SK-N-SH (cell line): ENCODE measurements around the gene BMPR1A. TPM values are rescaled to one million over a fixed set of nuclear protein-coding genes. Genes with fewer than 3 reads are reported as not detected.

ENCODE experiments used
- CTCF ChIA-PET: fragments of 300-600, 350-600 bp; formaldehyde crosslinking; extraction: SDS; loops from one replicate; lab custom pipeline; 2021; lab: Yijun Ruan, JAX
- POLR2A ChIA-PET: fragments of 350-600 bp; sonication (Branson Sonifier 250); formaldehyde crosslinking; extraction: SDS; loops from one replicate; lab custom pipeline; 2020; ENCODE audit warnings: antibody characterized with exemption, inconsistent platforms; lab: Yijun Ruan, JAX
- DNase-seq: peaks from one replicate; pipeline ENCODE4 v3.0.0; 2012
- H2AFZ ChIP-seq: fragments of 200-600 bp; sonication (generic); 2 replicates; pipeline ENCODE4 v1.8.1; 2016; ENCODE audit warnings: antibody characterized with exemption, mild to moderate bottlenecking, low read depth
- H3F3A ChIP-seq: fragments of 200-600 bp; sonication (generic); replicated peaks from 2 replicates; pipeline ENCODE3; 2016; ENCODE audit warnings: antibody characterized with exemption, mild to moderate bottlenecking; ENCODE audit not compliant: insufficient read depth
- H3K27ac ChIP-seq, 2 experiments: fragments of 200-500 bp in 1 of 2; fragments of 200-600 bp in 1 of 2; sonication (Bioruptor generic) in 1 of 2; sonication (generic), shearing (Covaris generic) in 1 of 2; 2 replicates each; pipeline versions ENCODE4 v1.5.1 to v1.6.1; 2014 to 2016; ENCODE audit warnings: low read depth in 2 of 2, inconsistent platforms in 1 of 2, low read length in 1 of 2, mild to moderate bottlenecking in 1 of 2, mixed read lengths in 1 of 2
- H3K27me3 ChIP-seq: fragments of 200-600 bp; sonication (generic), shearing (Covaris generic); 2 replicates; pipeline ENCODE4 v1.6.1; 2016; ENCODE audit warnings: mixed run types; ENCODE audit not compliant: insufficient read depth
- H3K36me3 ChIP-seq, 2 experiments: fragments of 200-500 bp in 1 of 2; fragments of 200-600 bp in 1 of 2; sonication (Bioruptor generic) in 1 of 2; sonication (generic) in 1 of 2; replicated peaks in 1 of 2; 2 replicates each; pipeline versions ENCODE3 to v1.5.1; 2014 to 2016; ENCODE audit warnings: low read length in 1 of 2, mild to moderate bottlenecking in 1 of 2; ENCODE audit not compliant: insufficient read depth in 2 of 2, control insufficient read depth in 1 of 2
- H3K4me1 ChIP-seq, 2 experiments: fragments of 200-500 bp in 1 of 2; fragments of 200-600 bp in 1 of 2; sonication (Bioruptor generic) in 1 of 2; sonication (generic), shearing (Covaris generic) in 1 of 2; 2 replicates each; pipeline versions ENCODE4 v1.5.1 to v1.6.1; 2014 to 2016; ENCODE audit warnings: low read depth in 1 of 2, low read length in 1 of 2, mixed run types in 1 of 2; ENCODE audit not compliant: insufficient read depth in 2 of 2, control insufficient read depth in 1 of 2
- H3K4me2 ChIP-seq: fragments of 200-600 bp; sonication (generic), shearing (Covaris generic); 2 replicates; pipeline ENCODE4 v1.6.1; 2017; ENCODE audit warnings: mixed run types
- H3K4me3 ChIP-seq, 2 experiments: fragments of 200-500 bp in 1 of 2; fragments of 200-600 bp in 1 of 2; sonication (Bioruptor generic) in 1 of 2; sonication (generic), shearing (Covaris generic) in 1 of 2; 2 replicates each; pipeline versions ENCODE4 v1.5.1 to v1.8.1; 2014 to 2016; ENCODE audit warnings: low read depth in 2 of 2, inconsistent platforms in 1 of 2, low read length in 1 of 2, mild to moderate bottlenecking in 1 of 2, mixed read lengths in 1 of 2, moderate library complexity in 1 of 2
- H3K79me2 ChIP-seq: fragments of 200-600 bp; sonication (generic); 2 replicates; pipeline ENCODE4 v1.8.1; 2017; ENCODE audit warnings: mild to moderate bottlenecking; ENCODE audit not compliant: insufficient read depth
- H3K9ac ChIP-seq: fragments of 200-600 bp; sonication (generic); 2 replicates; pipeline ENCODE4 v1.6.1; 2017; ENCODE audit warnings: mixed run types
- H3K9me2 ChIP-seq: fragments of 200-600 bp; sonication (generic); 2 replicates; pipeline ENCODE4 v1.6.1; 2017; ENCODE audit warnings: mixed run types
- H3K9me3 ChIP-seq: fragments of 200-600 bp; sonication (generic); 2 replicates; pipeline ENCODE4 v1.6.1; 2017; ENCODE audit warnings: mixed run types, mild to moderate bottlenecking, moderate library complexity
- H4K20me1 ChIP-seq: fragments of 200-600 bp; sonication (generic); 2 replicates; pipeline ENCODE4 v1.6.1; 2017; ENCODE audit warnings: mild to moderate bottlenecking, mixed run types; ENCODE audit not compliant: insufficient read depth
- CHD2 ChIP-seq: fragments of 150-350 bp; IDR thresholded peaks from 2 replicates; pipeline ENCODE4 v1.6.1; 2018; ENCODE audit warnings: low read length; ENCODE audit not compliant: partially characterized antibody
- ELF1 ChIP-seq: IDR thresholded peaks from 2 replicates; pipeline ENCODE4 v1.4.0; 2012
- EP300 ChIP-seq, 2 experiments: IDR thresholded peaks; 2 replicates each; pipeline versions ENCODE4 v1.4.0 to v1.6.1; 2012; ENCODE audit warnings: borderline replicate concordance in 1 of 2, low read depth in 1 of 2, low read length in 1 of 2
- MEF2A ChIP-seq: IDR thresholded peaks from 2 replicates; pipeline ENCODE4 v1.4.0; 2012; ENCODE audit warnings: low read depth, borderline replicate concordance
- MXI1 ChIP-seq: IDR thresholded peaks from 2 replicates; pipeline ENCODE4 v1.6.1; 2012; ENCODE audit warnings: mild to moderate bottlenecking, low read depth, low read length, improper control_type of control experiment
- NRF1 ChIP-seq: IDR thresholded peaks from 2 replicates; pipeline ENCODE4 v1.6.1; 2012; ENCODE audit warnings: low read depth, mild to moderate bottlenecking, low read length
- POLR2AphosphoS5 ChIP-seq: IDR thresholded peaks from 2 replicates; pipeline ENCODE4 v1.6.1; 2012; ENCODE audit warnings: low read depth, low read length
- RAD21 ChIP-seq: IDR thresholded peaks from 2 replicates; pipeline ENCODE4 v1.6.1; 2012; ENCODE audit warnings: mild to moderate bottlenecking, low read length
- RCOR1 ChIP-seq: fragments of 150-350 bp; IDR thresholded peaks from 2 replicates; pipeline ENCODE4 v1.6.1; 2017; ENCODE audit warnings: antibody characterized with exemption, low read length
- RXRA ChIP-seq: IDR thresholded peaks from 2 replicates; pipeline ENCODE4 v1.4.0; 2012; ENCODE audit warnings: low read depth, mild to moderate bottlenecking, borderline replicate concordance
- YY1 ChIP-seq: IDR thresholded peaks from 2 replicates; pipeline ENCODE4 v1.4.0; 2012; ENCODE audit warnings: low read depth, mild to moderate bottlenecking
- WGBS: methylation state at CpG from one replicate; pipeline ENCODE4 v1.1.6; 2017; ENCODE audit warnings: low lambda C conversion rate; 5-methylcytosine and 5-hydroxymethylcytosine counted together
- polyA plus RNA-seq, 3 experiments: library from polyadenylated mRNA; depleted of rRNA; stranded (reverse); fragments of >200 nt; gene quantifications; 2 replicates each; pipeline ENCODE4 v1.2.3, GENCODE V29; 2012
- TF ChIP-seq, protein P1 (sequence below): fragments of 200-600 bp; sonication (generic); IDR thresholded peaks from 2 replicates; pipeline ENCODE4 v1.6.1; 2017; ENCODE audit warnings: antibody characterized with exemption, mild to moderate bottlenecking, moderate library complexity
- TF ChIP-seq, protein P2 (sequence below): IDR thresholded peaks from 2 replicates; pipeline ENCODE4 v1.6.1; 2012; ENCODE audit warnings: mild to moderate bottlenecking, low read depth, low read length, moderate library complexity
- TF ChIP-seq, protein P3 (sequence below): fragments of 150-350 bp; IDR thresholded peaks from 2 replicates; pipeline ENCODE4 v1.6.1; 2016; ENCODE audit warnings: mild to moderate bottlenecking, low read depth, low read length
- TF ChIP-seq, protein P4 (sequence below): fragments of 150-350 bp; IDR thresholded peaks from 2 replicates; pipeline ENCODE4 v1.6.1; 2017; ENCODE audit warnings: antibody characterized with exemption, low read length, low read depth, borderline replicate concordance
- TF ChIP-seq, protein P5 (sequence below): IDR thresholded peaks from 2 replicates; pipeline ENCODE4 v1.4.0; 2012; ENCODE audit warnings: low read depth, borderline replicate concordance
- TF ChIP-seq, protein P6 (sequence below): IDR thresholded peaks from 2 replicates; pipeline ENCODE4 v1.4.0; 2012; ENCODE audit warnings: low read depth, borderline replicate concordance
- TF ChIP-seq, protein P7 (sequence below): IDR thresholded peaks from 2 replicates; pipeline ENCODE4; 2012

BMPR1A gene
- polyA plus RNA-seq, 1 of the 3 experiments (the other 2 are of a cell fraction), result 12.7 TPM

DNA sequence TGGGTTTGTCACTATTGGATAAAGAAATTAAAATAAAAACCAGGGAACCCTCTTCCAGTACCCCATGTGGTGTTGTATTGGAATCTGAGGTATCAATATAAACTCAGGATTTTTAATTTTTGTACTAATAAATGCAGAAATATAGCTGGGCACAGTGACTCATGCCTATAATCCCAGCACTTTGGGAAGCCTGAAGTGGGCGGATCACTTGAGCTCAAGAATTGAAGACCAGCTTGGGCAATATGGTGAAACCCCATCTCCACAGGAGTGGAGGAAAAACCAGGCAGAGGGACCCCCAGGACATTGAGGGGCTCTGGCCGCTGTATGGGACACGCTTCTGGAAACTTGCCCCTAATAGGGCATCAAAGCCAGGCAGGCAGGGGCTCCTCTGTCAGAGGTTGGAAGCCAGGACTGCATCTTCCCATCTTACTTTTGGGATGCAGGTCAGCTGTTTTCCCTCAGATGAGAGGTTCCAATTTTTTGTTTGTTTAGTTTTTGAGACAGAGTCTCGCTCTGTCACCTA is 222.9 kb downstream of the BMPR1A start:
- Histone ChIP-seq H2AFZ (no peak overlapping the region), H3K9me2 (no peaks in the 10 kb centered on the region), H4K20me1 (no peaks in the 10 kb centered on the region), H3K79me2 (no peaks in the 10 kb centered on the region), H3K9ac (no peak overlapping the region), H3K36me3 (no peaks in the 10 kb centered on the region), H3K9me3 (no peaks in the 10 kb centered on the region), H3K27me3 (no peaks in the 10 kb centered on the region), H3K4me3 (no peak overlapping the region), H3F3A (no peaks in the 10 kb centered on the region), H3K4me2 (no peak overlapping the region), H3K27ac (no peak overlapping the region), H3K4me1 (no peaks in the 10 kb centered on the region)
- WGBS, result 85% methylated on average over 2 of the region's 4 CpGs
- TF ChIP-seq EP300 (IDR thresholded peaks at IDR 0.05; ENCODE audit: borderline replicate concordance in 1 of 2, low read depth in 1 of 2, low read length in 1 of 2), result no peak
- TF ChIP-seq, protein P1, sequence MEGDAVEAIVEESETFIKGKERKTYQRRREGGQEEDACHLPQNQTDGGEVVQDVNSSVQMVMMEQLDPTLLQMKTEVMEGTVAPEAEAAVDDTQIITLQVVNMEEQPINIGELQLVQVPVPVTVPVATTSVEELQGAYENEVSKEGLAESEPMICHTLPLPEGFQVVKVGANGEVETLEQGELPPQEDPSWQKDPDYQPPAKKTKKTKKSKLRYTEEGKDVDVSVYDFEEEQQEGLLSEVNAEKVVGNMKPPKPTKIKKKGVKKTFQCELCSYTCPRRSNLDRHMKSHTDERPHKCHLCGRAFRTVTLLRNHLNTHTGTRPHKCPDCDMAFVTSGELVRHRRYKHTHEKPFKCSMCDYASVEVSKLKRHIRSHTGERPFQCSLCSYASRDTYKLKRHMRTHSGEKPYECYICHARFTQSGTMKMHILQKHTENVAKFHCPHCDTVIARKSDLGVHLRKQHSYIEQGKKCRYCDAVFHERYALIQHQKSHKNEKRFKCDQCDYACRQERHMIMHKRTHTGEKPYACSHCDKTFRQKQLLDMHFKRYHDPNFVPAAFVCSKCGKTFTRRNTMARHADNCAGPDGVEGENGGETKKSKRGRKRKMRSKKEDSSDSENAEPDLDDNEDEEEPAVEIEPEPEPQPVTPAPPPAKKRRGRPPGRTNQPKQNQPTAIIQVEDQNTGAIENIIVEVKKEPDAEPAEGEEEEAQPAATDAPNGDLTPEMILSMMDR, result no peak
- no peak for TF ChIP-seq ELF1
- no peak for TF ChIP-seq NRF1
- TF ChIP-seq, protein P2, sequence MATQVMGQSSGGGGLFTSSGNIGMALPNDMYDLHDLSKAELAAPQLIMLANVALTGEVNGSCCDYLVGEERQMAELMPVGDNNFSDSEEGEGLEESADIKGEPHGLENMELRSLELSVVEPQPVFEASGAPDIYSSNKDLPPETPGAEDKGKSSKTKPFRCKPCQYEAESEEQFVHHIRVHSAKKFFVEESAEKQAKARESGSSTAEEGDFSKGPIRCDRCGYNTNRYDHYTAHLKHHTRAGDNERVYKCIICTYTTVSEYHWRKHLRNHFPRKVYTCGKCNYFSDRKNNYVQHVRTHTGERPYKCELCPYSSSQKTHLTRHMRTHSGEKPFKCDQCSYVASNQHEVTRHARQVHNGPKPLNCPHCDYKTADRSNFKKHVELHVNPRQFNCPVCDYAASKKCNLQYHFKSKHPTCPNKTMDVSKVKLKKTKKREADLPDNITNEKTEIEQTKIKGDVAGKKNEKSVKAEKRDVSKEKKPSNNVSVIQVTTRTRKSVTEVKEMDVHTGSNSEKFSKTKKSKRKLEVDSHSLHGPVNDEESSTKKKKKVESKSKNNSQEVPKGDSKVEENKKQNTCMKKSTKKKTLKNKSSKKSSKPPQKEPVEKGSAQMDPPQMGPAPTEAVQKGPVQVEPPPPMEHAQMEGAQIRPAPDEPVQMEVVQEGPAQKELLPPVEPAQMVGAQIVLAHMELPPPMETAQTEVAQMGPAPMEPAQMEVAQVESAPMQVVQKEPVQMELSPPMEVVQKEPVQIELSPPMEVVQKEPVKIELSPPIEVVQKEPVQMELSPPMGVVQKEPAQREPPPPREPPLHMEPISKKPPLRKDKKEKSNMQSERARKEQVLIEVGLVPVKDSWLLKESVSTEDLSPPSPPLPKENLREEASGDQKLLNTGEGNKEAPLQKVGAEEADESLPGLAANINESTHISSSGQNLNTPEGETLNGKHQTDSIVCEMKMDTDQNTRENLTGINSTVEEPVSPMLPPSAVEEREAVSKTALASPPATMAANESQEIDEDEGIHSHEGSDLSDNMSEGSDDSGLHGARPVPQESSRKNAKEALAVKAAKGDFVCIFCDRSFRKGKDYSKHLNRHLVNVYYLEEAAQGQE, result no peak
- TF ChIP-seq, protein P3, sequence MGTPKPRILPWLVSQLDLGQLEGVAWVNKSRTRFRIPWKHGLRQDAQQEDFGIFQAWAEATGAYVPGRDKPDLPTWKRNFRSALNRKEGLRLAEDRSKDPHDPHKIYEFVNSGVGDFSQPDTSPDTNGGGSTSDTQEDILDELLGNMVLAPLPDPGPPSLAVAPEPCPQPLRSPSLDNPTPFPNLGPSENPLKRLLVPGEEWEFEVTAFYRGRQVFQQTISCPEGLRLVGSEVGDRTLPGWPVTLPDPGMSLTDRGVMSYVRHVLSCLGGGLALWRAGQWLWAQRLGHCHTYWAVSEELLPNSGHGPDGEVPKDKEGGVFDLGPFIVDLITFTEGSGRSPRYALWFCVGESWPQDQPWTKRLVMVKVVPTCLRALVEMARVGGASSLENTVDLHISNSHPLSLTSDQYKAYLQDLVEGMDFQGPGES, result no peak
- TF ChIP-seq MEF2A, result no peak
- TF ChIP-seq YY1, result no peak
- TF ChIP-seq POLR2AphosphoS5, result no peak
- TF ChIP-seq, protein P4, sequence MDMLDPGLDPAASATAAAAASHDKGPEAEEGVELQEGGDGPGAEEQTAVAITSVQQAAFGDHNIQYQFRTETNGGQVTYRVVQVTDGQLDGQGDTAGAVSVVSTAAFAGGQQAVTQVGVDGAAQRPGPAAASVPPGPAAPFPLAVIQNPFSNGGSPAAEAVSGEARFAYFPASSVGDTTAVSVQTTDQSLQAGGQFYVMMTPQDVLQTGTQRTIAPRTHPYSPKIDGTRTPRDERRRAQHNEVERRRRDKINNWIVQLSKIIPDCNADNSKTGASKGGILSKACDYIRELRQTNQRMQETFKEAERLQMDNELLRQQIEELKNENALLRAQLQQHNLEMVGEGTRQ, result no peak
- TF ChIP-seq, protein P5, sequence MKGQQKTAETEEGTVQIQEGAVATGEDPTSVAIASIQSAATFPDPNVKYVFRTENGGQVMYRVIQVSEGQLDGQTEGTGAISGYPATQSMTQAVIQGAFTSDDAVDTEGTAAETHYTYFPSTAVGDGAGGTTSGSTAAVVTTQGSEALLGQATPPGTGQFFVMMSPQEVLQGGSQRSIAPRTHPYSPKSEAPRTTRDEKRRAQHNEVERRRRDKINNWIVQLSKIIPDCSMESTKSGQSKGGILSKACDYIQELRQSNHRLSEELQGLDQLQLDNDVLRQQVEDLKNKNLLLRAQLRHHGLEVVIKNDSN, result no peak
- TF ChIP-seq CHD2, result no peak
- TF ChIP-seq RAD21, result no peak
- TF ChIP-seq MXI1, result no peak
- TF ChIP-seq RXRA, result no peak
- TF ChIP-seq, protein P6, sequence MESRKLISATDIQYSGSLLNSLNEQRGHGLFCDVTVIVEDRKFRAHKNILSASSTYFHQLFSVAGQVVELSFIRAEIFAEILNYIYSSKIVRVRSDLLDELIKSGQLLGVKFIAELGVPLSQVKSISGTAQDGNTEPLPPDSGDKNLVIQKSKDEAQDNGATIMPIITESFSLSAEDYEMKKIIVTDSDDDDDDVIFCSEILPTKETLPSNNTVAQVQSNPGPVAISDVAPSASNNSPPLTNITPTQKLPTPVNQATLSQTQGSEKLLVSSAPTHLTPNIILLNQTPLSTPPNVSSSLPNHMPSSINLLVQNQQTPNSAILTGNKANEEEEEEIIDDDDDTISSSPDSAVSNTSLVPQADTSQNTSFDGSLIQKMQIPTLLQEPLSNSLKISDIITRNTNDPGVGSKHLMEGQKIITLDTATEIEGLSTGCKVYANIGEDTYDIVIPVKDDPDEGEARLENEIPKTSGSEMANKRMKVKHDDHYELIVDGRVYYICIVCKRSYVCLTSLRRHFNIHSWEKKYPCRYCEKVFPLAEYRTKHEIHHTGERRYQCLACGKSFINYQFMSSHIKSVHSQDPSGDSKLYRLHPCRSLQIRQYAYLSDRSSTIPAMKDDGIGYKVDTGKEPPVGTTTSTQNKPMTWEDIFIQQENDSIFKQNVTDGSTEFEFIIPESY, result no peak
- no peak for TF ChIP-seq RCOR1
- TF ChIP-seq, protein P7, sequence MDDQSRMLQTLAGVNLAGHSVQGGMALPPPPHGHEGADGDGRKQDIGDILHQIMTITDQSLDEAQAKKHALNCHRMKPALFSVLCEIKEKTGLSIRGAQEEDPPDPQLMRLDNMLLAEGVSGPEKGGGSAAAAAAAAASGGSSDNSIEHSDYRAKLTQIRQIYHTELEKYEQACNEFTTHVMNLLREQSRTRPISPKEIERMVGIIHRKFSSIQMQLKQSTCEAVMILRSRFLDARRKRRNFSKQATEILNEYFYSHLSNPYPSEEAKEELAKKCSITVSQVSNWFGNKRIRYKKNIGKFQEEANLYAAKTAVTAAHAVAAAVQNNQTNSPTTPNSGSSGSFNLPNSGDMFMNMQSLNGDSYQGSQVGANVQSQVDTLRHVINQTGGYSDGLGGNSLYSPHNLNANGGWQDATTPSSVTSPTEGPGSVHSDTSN, result no peak
- no peak for DNase-seq
- ChIA-PET CTCF (no interaction called here), POLR2A (no interaction called here)
